ENCODE results near the gene RNF39. TPM values are rescaled to one million over a fixed set of nuclear protein-coding genes. Genes with fewer than 3 reads are reported as not detected.

Gene RNF39
- total RNA-seq, 1 donor from 2014 or later = 2.5 TPM

DNA sequence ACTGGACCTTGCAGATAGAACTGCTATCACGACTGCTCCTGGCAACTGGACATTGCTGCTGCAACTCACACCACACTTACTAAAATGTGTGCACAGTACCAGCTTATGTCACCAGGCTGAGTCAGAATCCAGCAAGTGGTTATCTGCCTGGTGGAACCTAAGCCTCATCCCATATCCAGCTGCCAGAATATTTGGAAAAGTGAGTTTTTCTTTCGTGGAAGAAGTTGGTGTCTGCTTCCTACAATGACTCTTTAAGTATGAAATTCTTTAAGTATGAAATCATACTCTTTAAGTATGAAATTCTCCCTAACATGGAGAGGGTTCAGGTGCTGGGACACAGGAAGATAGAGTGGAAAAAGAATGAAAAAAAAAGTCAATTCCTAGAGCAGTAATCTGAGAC, 30.9 kb downstream of the RNF39 start:
- H3K4me3 ChIP-seq = no peak overlapping the region
- TF ChIP-seq, protein P1, sequence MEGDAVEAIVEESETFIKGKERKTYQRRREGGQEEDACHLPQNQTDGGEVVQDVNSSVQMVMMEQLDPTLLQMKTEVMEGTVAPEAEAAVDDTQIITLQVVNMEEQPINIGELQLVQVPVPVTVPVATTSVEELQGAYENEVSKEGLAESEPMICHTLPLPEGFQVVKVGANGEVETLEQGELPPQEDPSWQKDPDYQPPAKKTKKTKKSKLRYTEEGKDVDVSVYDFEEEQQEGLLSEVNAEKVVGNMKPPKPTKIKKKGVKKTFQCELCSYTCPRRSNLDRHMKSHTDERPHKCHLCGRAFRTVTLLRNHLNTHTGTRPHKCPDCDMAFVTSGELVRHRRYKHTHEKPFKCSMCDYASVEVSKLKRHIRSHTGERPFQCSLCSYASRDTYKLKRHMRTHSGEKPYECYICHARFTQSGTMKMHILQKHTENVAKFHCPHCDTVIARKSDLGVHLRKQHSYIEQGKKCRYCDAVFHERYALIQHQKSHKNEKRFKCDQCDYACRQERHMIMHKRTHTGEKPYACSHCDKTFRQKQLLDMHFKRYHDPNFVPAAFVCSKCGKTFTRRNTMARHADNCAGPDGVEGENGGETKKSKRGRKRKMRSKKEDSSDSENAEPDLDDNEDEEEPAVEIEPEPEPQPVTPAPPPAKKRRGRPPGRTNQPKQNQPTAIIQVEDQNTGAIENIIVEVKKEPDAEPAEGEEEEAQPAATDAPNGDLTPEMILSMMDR (IDR thresholded peaks at IDR 0.05) = no peak
- no peak overlapping the region for H3K27ac ChIP-seq
- ATAC-seq = peak in 1 of 2 donors; percentile 24
- H3K27me3 ChIP-seq (ENCODE audit: low read depth) = no peaks in the 10 kb centered on the region
- no peaks in the 10 kb centered on the region for H3K9me3 ChIP-seq
- intact Hi-C loops (cut with DNase I) = no loop called here
- H3K36me3 ChIP-seq = no peaks in the 10 kb centered on the region
- H3K4me1 ChIP-seq = no peaks in the 10 kb centered on the region
- DNase-seq = no peak

DNA sequence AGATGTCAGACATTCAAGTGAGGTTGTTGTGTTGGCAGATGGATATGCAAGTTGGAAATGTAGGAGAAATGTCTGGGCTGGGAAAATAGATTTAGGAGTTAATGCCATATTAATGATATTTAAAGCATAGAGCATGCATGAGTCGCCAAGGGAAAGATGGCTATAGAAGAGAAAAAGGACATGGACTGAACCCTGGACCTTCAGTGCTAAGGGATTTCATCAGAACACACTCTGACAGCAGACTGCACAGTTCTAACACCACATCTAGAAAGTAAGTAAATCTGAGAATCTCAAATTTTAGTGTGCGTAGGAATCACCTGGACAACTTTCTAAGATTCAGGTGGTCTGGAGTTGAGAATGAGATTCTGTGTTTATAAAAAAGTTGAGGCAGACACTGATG, 31.8 kb downstream of the RNF39 start:
- TF ChIP-seq, protein P1 (IDR thresholded peaks at IDR 0.05) = no peak
- no peak for ATAC-seq

DNA sequence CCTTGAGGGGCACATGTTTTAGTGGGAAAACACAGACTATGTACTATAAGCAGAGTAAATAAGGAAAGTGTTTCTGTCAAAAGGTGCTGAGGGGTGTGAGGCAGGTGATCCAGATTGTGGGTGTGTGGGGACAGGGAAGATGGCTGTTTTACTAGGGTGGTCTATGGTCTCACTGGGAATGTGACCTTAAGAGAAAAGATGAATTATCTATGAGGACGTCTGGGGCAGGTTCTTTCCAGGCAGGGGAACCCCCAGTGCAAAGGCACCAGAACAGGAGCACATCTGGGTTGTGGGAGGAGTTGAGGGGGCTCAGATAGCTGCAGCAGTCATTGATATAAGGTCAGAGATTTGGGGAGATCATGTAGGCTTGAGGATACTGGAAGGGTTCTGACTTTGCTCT, 32.7 kb downstream of the RNF39 start:
- TF ChIP-seq, protein P1 (IDR thresholded peaks at IDR 0.05) = no peak
- ATAC-seq (no peak), DNase-seq (no peak)
- intact Hi-C loops (cut with DNase I) = no loop called here
- no peak overlapping the region for H3K4me3 ChIP-seq
- no peaks in the 10 kb centered on the region for H3K36me3 ChIP-seq
- H3K27me3 ChIP-seq (ENCODE audit: low read depth) = no peaks in the 10 kb centered on the region
- no peaks in the 10 kb centered on the region for H3K9me3 ChIP-seq
- H3K4me1 ChIP-seq = no peaks in the 10 kb centered on the region
- no peak overlapping the region for H3K27ac ChIP-seq

More for the DNA sequence above, 31.8 kb downstream of the RNF39 start:
- Histone ChIP-seq H3K36me3 (no peaks in the 10 kb centered on the region), H3K9me3 (no peaks in the 10 kb centered on the region), H3K27me3 (ENCODE audit: low read depth) (no peaks in the 10 kb centered on the region), H3K4me3 (no peak overlapping the region), H3K4me1 (no peaks in the 10 kb centered on the region), H3K27ac (no peak overlapping the region)
- DNase-seq = no peak
- intact Hi-C loops (cut with DNase I) = no loop called here

DNA sequence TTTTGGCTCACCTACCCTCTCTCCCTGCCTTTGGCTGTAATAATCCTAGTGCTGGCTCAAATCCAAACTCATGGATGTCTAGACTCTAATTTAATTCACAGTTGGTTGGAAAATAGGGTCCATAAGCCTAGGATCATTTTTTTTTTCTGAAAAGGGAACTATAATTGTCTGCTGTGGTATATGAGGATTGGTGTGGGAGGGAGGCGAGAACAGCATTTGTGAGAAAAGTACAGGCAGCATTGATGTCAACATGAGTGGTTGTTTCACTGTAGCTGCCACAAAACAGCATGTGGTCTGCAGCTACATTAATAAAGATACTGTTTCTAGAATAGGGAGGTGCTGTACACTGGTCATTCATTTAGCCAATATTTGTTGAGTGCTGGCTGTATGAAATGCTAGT, 33.1 kb downstream of the RNF39 start:
- DNase-seq = no peak
- TF ChIP-seq, protein P1 (IDR thresholded peaks at IDR 0.05) = no peak
- Histone ChIP-seq H3K36me3 (no peaks in the 10 kb centered on the region), H3K9me3 (no peaks in the 10 kb centered on the region), H3K27me3 (ENCODE audit: low read depth) (no peaks in the 10 kb centered on the region), H3K27ac (no peak overlapping the region), H3K4me3 (no peak overlapping the region), H3K4me1 (no peaks in the 10 kb centered on the region)
- intact Hi-C loops (cut with DNase I) = no loop called here
- ATAC-seq = peak; percentile 53 to 64

DNA sequence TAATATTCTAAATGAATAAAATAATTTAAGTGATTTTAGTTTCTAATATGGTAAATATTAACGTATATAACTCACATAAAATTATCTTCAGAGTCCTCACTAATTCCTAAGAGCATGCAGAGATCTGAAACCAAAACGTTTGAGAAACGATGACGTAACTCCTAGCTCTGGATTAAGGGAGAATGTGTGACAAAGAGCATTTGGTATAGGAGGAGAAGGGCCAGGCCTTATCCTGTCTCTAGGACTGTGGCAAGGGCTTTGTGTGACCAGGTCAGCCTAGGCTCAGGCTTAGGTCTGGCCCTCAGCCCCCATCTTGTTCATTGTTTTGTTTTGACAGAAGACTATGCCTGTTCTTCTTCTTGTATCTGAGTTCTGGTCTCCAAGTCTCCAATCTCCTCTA, 33.7 kb downstream of the RNF39 start:
- peak; percentile 47 to 70 for ATAC-seq

More for the DNA sequence above, 33.7 kb downstream of the RNF39 start:
- H3K9me3 ChIP-seq = no peaks in the 10 kb centered on the region
- no peak for DNase-seq
- TF ChIP-seq, protein P1 (IDR thresholded peaks at IDR 0.05) = no peak
- H3K27me3 ChIP-seq (ENCODE audit: low read depth) = no peaks in the 10 kb centered on the region
- no peak overlapping the region for H3K27ac ChIP-seq
- intact Hi-C loops (cut with DNase I) = no loop called here
- no peaks in the 10 kb centered on the region for H3K36me3 ChIP-seq
- no peaks in the 10 kb centered on the region for H3K4me1 ChIP-seq
- H3K4me3 ChIP-seq = no peak overlapping the region
